PC-9 (cell line): Measurements from ENCODE around the gene CASQ1. TPM values are rescaled to one million over a fixed set of nuclear protein-coding genes. Genes with fewer than 3 reads are reported as not detected.

ENCODE experiments used
- BruUV-seq: library from RNA; stranded (reverse); fragments of 400-500 nt; replicated peaks from 2 replicates; lab custom pipeline; 2021; lab: Mats Ljungman, UMichigan
- CTCF ChIA-PET: fragments of 300-600 bp; sonication (Branson Sonifier 250); formaldehyde crosslinking; loops from one replicate; lab custom pipeline; 2022; ENCODE audit warnings: antibody characterized with exemption; lab: Charles Lee
- POLR2A ChIA-PET: fragments of 300-600 bp; sonication (Branson Sonifier 250); formaldehyde crosslinking; loops from one replicate; lab custom pipeline; 2022; ENCODE audit warnings: antibody characterized with exemption; ENCODE audit not compliant: unreplicated experiment; lab: Charles Lee
- DNase-seq, 2 experiments: peaks; one replicate each; pipeline versions ENCODE4 v3.0.0 to v3.0.0-alpha.2; 2015 to 2022; ENCODE audit warnings: mixed read lengths in 1 of 2
- H2AFZ ChIP-seq: fragments of 200-600 bp; sonication (generic); 2 replicates; pipeline ENCODE4 v1.8.1; 2017; ENCODE audit warnings: antibody characterized with exemption
- H3F3A ChIP-seq: fragments of 200-600 bp; sonication (generic); 2 replicates; pipeline ENCODE4 v1.8.1; 2017; ENCODE audit warnings: antibody characterized with exemption, mild to moderate bottlenecking, low read depth; ENCODE audit not compliant: insufficient read depth
- H3K27ac ChIP-seq: fragments of 200-600 bp; sonication (generic); 2 replicates; pipeline ENCODE4 v1.6.1; 2016; ENCODE audit warnings: mixed run types
- H3K27me3 ChIP-seq: fragments of 200-600 bp; sonication (generic); 2 replicates; pipeline ENCODE4 v1.6.1; 2016; ENCODE audit warnings: low read depth, mixed run types; ENCODE audit not compliant: insufficient read depth
- H3K36me3 ChIP-seq: fragments of 200-600 bp; sonication (generic); 2 replicates; pipeline ENCODE4 v1.6.1; 2016; ENCODE audit warnings: low read depth, mixed run types
- H3K4me1 ChIP-seq: fragments of 200-600 bp; sonication (generic); replicated peaks from 2 replicates; pipeline ENCODE4 v1.6.1; 2016; ENCODE audit warnings: mixed run types; ENCODE audit not compliant: insufficient read depth
- H3K4me2 ChIP-seq: fragments of 200-600 bp; sonication (generic); 2 replicates; pipeline ENCODE4 v1.6.1; 2017; ENCODE audit warnings: mixed run types
- H3K4me3 ChIP-seq: fragments of 200-600 bp; sonication (generic); 2 replicates; pipeline ENCODE4 v1.6.1; 2016; ENCODE audit warnings: mixed run types
- H3K79me2 ChIP-seq: fragments of 200-600 bp; sonication (generic); 2 replicates; pipeline ENCODE4 v1.6.1; 2017; ENCODE audit warnings: low read depth, mixed run types
- H3K9me2 ChIP-seq: fragments of 200-600 bp; sonication (generic); 2 replicates; pipeline ENCODE4 v1.8.1; 2017; ENCODE audit warnings: mild to moderate bottlenecking; ENCODE audit not compliant: insufficient read depth
- H3K9me3 ChIP-seq: fragments of 200-600 bp; sonication (generic); 2 replicates; pipeline ENCODE4 v1.8.1; 2016; ENCODE audit warnings: low read depth; ENCODE audit not compliant: insufficient read depth
- H4K20me1 ChIP-seq: fragments of 200-600 bp; sonication (generic); 2 replicates; pipeline ENCODE4 v1.8.1; 2017; ENCODE audit not compliant: insufficient read depth
- CTCF ChIP-seq: fragments of 200-600 bp; sonication (generic); conservative IDR thresholded peaks from 2 replicates; pipeline ENCODE4 v1.6.1; 2017; ENCODE audit warnings: mixed run types, antibody characterized with exemption, mild to moderate bottlenecking, moderate library complexity
- EZH2 ChIP-seq: fragments of 200-600 bp; sonication (generic); IDR thresholded peaks from 2 replicates; pipeline ENCODE4 v1.8.0; 2017; ENCODE audit warnings: antibody characterized with exemption, low read depth
- intact Hi-C: fragments of 100-400 bp; cut with micrococcal nuclease; formaldehyde crosslinking; loops from one replicate; pipeline ENCODE4 v1.10.0; 2022; ENCODE audit not compliant: unreplicated experiment
- total RNA-seq: library from RNA; stranded (reverse); gene quantifications from 2 replicates; pipeline ENCODE4 v1.2.3, GENCODE V29; 2021

The CASQ1 gene
- total RNA-seq, 1 experiment from 2014 or later: not detected

DNA sequence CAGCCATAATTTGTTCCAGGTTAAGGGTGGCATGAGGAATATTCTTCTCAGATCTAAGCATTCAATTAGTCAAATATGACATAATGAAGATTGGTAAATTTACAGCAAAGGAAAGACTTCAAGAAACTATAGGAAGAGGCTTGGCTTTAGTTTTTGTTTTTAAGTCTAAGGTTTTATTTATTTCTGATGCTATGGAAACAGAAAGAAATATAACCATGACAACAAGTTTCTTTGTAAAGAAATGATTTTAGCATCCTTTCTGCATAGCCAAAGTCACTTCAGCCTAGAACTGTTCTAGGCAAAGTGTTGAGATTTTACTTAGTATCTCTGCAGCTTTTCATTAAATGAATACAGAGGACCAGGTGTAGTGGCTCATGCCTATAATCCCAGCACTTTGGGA lies 42.5 kb downstream of the CASQ1 start:
- Histone ChIP-seq H3K4me3 (no peak overlapping the region), H3K27me3 (no peaks in the 10 kb centered on the region), H2AFZ (no peak overlapping the region), H3K79me2 (no peaks in the 10 kb centered on the region), H3K4me2 (no peak overlapping the region), H4K20me1 (peaks cover 7% of the 10 kb centered on the region; the same call in 1 of the 2 replicates), H3K4me1 (no peaks in the 10 kb centered on the region), H3F3A (no peaks in the 10 kb centered on the region; the same call in 1 of the 2 replicates), H3K9me3 (no peaks in the 10 kb centered on the region), H3K9me2 (no peaks in the 10 kb centered on the region), H3K36me3 (peaks cover 36% of the 10 kb centered on the region), H3K27ac (no peak overlapping the region)
- TF ChIP-seq CTCF (no peak), EZH2 (no peak)
- intact Hi-C loops: no loop called here
- ChIA-PET POLR2A (no interaction called here), CTCF (no interaction called here)
- no peak for DNase-seq
- no TSS peak for BruUV-seq

DNA sequence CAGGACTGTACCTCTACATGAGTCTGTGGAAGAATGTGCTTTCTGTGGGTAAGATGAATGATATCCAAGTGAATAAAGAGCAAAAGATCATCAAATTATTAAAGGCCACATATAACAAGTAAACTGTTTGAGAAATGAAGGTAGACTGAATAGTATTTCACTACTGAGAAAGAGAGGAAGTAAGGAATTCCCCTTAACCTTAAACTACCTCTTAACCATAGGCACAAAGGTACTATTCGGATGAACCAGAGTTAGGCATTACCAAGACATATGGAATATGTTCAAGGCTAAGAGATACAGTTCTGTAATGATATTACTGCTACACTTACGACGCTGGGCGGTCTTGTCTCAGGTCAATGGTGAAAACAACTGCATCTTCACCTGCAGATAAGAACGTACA lies 46.4 kb downstream of the CASQ1 start:
- H3K27me3 ChIP-seq: no peaks in the 10 kb centered on the region
- no peaks in the 10 kb centered on the region for H3K9me3 ChIP-seq
- no peak for DNase-seq
- intact Hi-C loops: no loop called here
- no peaks in the 10 kb centered on the region; the same call in 1 of the 2 replicates for H3F3A ChIP-seq
- no peak overlapping the region for H2AFZ ChIP-seq
- no TSS peak for BruUV-seq
- no peaks in the 10 kb centered on the region for H3K79me2 ChIP-seq
- no peaks in the 10 kb centered on the region for H3K4me1 ChIP-seq
- no peak overlapping the region for H3K27ac ChIP-seq
- POLR2A ChIA-PET: no interaction called here
- no peaks in the 10 kb centered on the region for H3K9me2 ChIP-seq
- peaks cover 17% of the 10 kb centered on the region for H4K20me1 ChIP-seq
- H3K4me2 ChIP-seq: no peak overlapping the region
- CTCF ChIA-PET: no interaction called here
- peaks cover 31% of the 10 kb centered on the region for H3K36me3 ChIP-seq
- TF ChIP-seq CTCF (no peak), EZH2 (no peak)
- H3K4me3 ChIP-seq: no peak overlapping the region

- Histone ChIP-seq H3K4me3 (no peak overlapping the region), H3K4me1 (no peaks in the 10 kb centered on the region), H3K4me2 (no peak overlapping the region), H3K9me2 (no peaks in the 10 kb centered on the region), H4K20me1 (peaks cover 18% of the 10 kb centered on the region), H3K27ac (no peak overlapping the region), H3K9me3 (no peaks in the 10 kb centered on the region), H3K36me3 (peaks cover 31% of the 10 kb centered on the region), H3F3A (no peaks in the 10 kb centered on the region; the same call in 1 of the 2 replicates), H2AFZ (no peak overlapping the region), H3K27me3 (no peaks in the 10 kb centered on the region), H3K79me2 (no peaks in the 10 kb centered on the region)
- BruUV-seq: no TSS peak
- ChIA-PET CTCF (no interaction called here), POLR2A (no interaction called here)
- DNase-seq: no peak
- intact Hi-C loops: no loop called here
- TF ChIP-seq EZH2 (no peak), CTCF (no peak)
Measured at GRCh38 chr1:160237558-160237957, 47.2 kb downstream of the CASQ1 start.
